ENCODE measurements around the gene ELFN2.

The ELFN2 gene

GRCh38 chr22:37397226-37397625 lies 30.1 kb downstream of the ELFN2 start:
- H3K9ac ChIP-seq (ENCODE audit: low read depth, low read length), result no peak overlapping the region
- no peak for ATAC-seq (ENCODE audit: insufficient read depth, low read depth)
- no peak overlapping the region for H3K4me2 ChIP-seq (ENCODE audit: insufficient read depth, low read length)
- H2AFZ ChIP-seq (ENCODE audit: low read depth, low read length), result no peak overlapping the region
- H3K36me3 ChIP-seq (ENCODE audit: insufficient read depth, low read length), result no peaks in the 10 kb centered on the region
- no peak for DNase-seq
- no peak for TF ChIP-seq EZH2 (IDR thresholded peaks at IDR 0.05; ENCODE audit: borderline replicate concordance, low read depth, low read length, severe bottlenecking)
- TF ChIP-seq CTCF (IDR thresholded peaks at IDR 0.05; ENCODE audit: borderline replicate concordance, extremely low read depth, low read length, poor library complexity, severe bottlenecking), result no peak
- no peaks in the 10 kb centered on the region for H3K9me3 ChIP-seq (ENCODE audit: insufficient read depth, low read length, severe bottlenecking)
- no peaks in the 10 kb centered on the region for H3K79me2 ChIP-seq (ENCODE audit: insufficient read depth, low read length)
- peaks cover 7% of the 10 kb centered on the region; the same call in 1 of the 2 replicates for H4K20me1 ChIP-seq (ENCODE audit: insufficient read depth, low read length)
- no peaks in the 10 kb centered on the region for H3K27me3 ChIP-seq (ENCODE audit: insufficient read depth, low read length, poor library complexity)
- H3K4me3 ChIP-seq (ENCODE audit: low read depth in 1 of 2, low read length in 2 of 2), result no peak overlapping the region
- no peaks in the 10 kb centered on the region for H3K4me1 ChIP-seq (ENCODE audit: insufficient read depth, low read length)
- no peak overlapping the region for H3K27ac ChIP-seq (ENCODE audit: low read length)

- ATAC-seq (ENCODE audit: insufficient read depth, low read depth) (no peak), DNase-seq (no peak)
- H3K4me1 ChIP-seq (ENCODE audit: insufficient read depth, low read length), result no peaks in the 10 kb centered on the region
- H4K20me1 ChIP-seq (ENCODE audit: insufficient read depth, low read length), result peaks cover 8% of the 10 kb centered on the region
- TF ChIP-seq CTCF (IDR thresholded peaks at IDR 0.05; ENCODE audit: borderline replicate concordance, extremely low read depth, low read length, poor library complexity, severe bottlenecking) (no peak), EZH2 (IDR thresholded peaks at IDR 0.05; ENCODE audit: borderline replicate concordance, low read depth, low read length, severe bottlenecking) (no peak)
- no peak overlapping the region for H3K4me2 ChIP-seq (ENCODE audit: insufficient read depth, low read length)
- H3K79me2 ChIP-seq (ENCODE audit: insufficient read depth, low read length), result no peaks in the 10 kb centered on the region
- no peak overlapping the region for H3K27ac ChIP-seq (ENCODE audit: low read length)
- no peak overlapping the region for H3K4me3 ChIP-seq (ENCODE audit: low read depth in 1 of 2, low read length in 2 of 2)
- no peak overlapping the region for H2AFZ ChIP-seq (ENCODE audit: low read depth, low read length)
- no peaks in the 10 kb centered on the region for H3K9me3 ChIP-seq (ENCODE audit: insufficient read depth, low read length, severe bottlenecking)
- H3K27me3 ChIP-seq (ENCODE audit: insufficient read depth, low read length, poor library complexity), result no peaks in the 10 kb centered on the region
- no peaks in the 10 kb centered on the region for H3K36me3 ChIP-seq (ENCODE audit: insufficient read depth, low read length)
- H3K9ac ChIP-seq (ENCODE audit: low read depth, low read length), result no peak overlapping the region
These were observed 30.7 kb downstream of the ELFN2 start for GRCh38 chr22:37396488-37397084.

- Histone ChIP-seq H3K4me2 (ENCODE audit: insufficient read depth, low read length) (no peak overlapping the region), H2AFZ (ENCODE audit: low read depth, low read length) (no peak overlapping the region), H3K4me3 (ENCODE audit: low read depth in 1 of 2, low read length in 2 of 2) (no peak overlapping the region), H3K9ac (ENCODE audit: low read depth, low read length) (no peak overlapping the region), H3K27ac (ENCODE audit: low read length) (no peak overlapping the region), H3K9me3 (ENCODE audit: insufficient read depth, low read length, severe bottlenecking) (no peaks in the 10 kb centered on the region), H3K79me2 (ENCODE audit: insufficient read depth, low read length) (no peaks in the 10 kb centered on the region), H3K27me3 (ENCODE audit: insufficient read depth, low read length, poor library complexity) (no peaks in the 10 kb centered on the region), H3K4me1 (ENCODE audit: insufficient read depth, low read length) (no peaks in the 10 kb centered on the region), H3K36me3 (ENCODE audit: insufficient read depth, low read length) (no peaks in the 10 kb centered on the region), H4K20me1 (ENCODE audit: insufficient read depth, low read length) (peaks cover 11% of the 10 kb centered on the region)
- ATAC-seq (ENCODE audit: insufficient read depth, low read depth) (no peak), DNase-seq (no peak)
- no peak for TF ChIP-seq EZH2 (IDR thresholded peaks at IDR 0.05; ENCODE audit: borderline replicate concordance, low read depth, low read length, severe bottlenecking)
- TF ChIP-seq CTCF (IDR thresholded peaks at IDR 0.05; ENCODE audit: borderline replicate concordance, extremely low read depth, low read length, poor library complexity, severe bottlenecking), result no peak
These were observed 32.9 kb downstream of the ELFN2 start for GRCh38 chr22:37394341-37394740.
